Transverse colon (tissue), 3 donors: ENCODE results near the gene RAB3A.

ENCODE experiments used
- EP300 ChIP-seq: sonication (generic); formaldehyde crosslinking; IDR thresholded peaks from one replicate; pipeline ENCODE4 v1.6.1; 2017; ENCODE audit warnings: antibody characterized with exemption, low read depth
- POLR2A ChIP-seq: fragments of 450-650 bp; IDR thresholded peaks from one replicate; pipeline ENCODE4 v1.6.1; 2016; ENCODE audit warnings: antibody characterized with exemption, mild to moderate bottlenecking, moderate library complexity
- TF ChIP-seq, protein P1 (sequence below), 5 experiments: fragments of 200-600 bp in 3 of 5; fragments of 450-650 bp in 2 of 5; sonication (generic) in 3 of 5; IDR thresholded peaks; 1 replicate in 2 of 5; 2 replicates in 3 of 5; pipeline ENCODE4 v1.5.1; 2016 to 2017; ENCODE audit warnings: antibody characterized with exemption in 5 of 5, inconsistent platforms in 3 of 5, mild to moderate bottlenecking in 2 of 5, moderate library complexity in 1 of 5

DNA sequence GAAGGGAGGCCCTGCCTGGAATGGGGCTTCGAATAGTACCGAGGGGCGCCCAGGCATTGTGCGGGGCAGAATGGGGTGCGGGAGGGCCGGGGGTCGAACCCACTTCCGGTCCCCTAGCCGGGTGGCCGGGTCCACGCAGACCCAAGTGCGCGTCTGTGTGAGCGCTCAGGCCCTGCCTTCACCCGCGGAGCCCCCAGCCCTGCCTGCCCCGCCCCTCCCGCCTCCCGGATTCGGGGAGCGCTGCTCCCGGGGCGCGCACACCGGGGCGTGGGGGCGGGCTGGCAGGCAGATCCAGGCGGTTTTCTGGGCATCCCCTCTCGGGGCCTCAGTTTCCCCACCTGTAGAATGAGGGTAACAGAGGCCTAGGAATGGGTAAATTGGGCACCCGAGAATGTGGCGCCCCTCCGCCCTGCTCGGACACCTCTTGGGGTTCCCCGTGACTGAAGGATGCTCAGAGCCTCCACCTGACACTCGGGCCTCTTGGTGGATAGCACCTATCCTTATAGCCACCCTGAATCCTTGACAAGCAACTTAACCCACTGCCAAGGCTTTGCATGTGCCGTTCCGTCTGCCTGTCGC is 50.2 kb downstream of the RAB3A start:
- TF ChIP-seq POLR2A (no peak), EP300 (no peak)
- TF ChIP-seq, protein P1, sequence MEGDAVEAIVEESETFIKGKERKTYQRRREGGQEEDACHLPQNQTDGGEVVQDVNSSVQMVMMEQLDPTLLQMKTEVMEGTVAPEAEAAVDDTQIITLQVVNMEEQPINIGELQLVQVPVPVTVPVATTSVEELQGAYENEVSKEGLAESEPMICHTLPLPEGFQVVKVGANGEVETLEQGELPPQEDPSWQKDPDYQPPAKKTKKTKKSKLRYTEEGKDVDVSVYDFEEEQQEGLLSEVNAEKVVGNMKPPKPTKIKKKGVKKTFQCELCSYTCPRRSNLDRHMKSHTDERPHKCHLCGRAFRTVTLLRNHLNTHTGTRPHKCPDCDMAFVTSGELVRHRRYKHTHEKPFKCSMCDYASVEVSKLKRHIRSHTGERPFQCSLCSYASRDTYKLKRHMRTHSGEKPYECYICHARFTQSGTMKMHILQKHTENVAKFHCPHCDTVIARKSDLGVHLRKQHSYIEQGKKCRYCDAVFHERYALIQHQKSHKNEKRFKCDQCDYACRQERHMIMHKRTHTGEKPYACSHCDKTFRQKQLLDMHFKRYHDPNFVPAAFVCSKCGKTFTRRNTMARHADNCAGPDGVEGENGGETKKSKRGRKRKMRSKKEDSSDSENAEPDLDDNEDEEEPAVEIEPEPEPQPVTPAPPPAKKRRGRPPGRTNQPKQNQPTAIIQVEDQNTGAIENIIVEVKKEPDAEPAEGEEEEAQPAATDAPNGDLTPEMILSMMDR (IDR thresholded peaks at IDR 0.05), result no peak
